Endometrial microvascular endothelial cells (primary cell): ENCODE results near the gene LGMN. TPM values are rescaled to one million over a fixed set of nuclear protein-coding genes. Genes with fewer than 3 reads are reported as not detected.

Experiments used
- in situ Hi-C: cut with HindIII; loops from 2 replicates; pipeline ENCODE4 v1.10.0; 2017; ENCODE audit warnings: low sequenced_read_pairs, low pct_unique_long_range_greater_than_20kb; ENCODE audit errors: inconsistent ontology term
- total RNA-seq: library from RNA; depleted of rRNA; stranded (reverse); fragments of >200 nt; gene quantifications from one replicate; pipeline ENCODE4 v1.2.3, GENCODE V29; 2015; ENCODE audit errors: inconsistent ontology term

The LGMN gene
- total RNA-seq, 1 donor from 2014 or later = 55.4 TPM

DNA sequence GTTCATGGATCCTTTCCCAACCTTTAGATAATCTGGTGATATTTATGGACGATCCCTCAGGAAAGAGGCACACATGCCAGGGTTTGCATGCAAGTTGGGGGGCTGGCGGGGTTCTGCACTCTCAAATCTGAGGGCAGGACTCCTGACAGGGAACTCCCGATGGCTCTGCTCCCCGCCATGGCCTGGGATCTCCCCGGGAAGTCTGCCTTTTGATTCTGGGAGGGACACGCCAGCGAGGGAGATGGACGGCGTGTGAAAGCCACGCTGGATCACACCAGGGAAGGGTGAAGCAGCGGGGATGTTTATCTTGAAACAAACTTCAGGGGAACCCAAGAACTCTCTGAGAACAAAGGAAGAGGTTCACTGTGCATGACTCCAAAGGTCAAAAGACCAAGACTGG lies 43.6 kb downstream of the LGMN start:
- in situ Hi-C loops = no loop called here

DNA sequence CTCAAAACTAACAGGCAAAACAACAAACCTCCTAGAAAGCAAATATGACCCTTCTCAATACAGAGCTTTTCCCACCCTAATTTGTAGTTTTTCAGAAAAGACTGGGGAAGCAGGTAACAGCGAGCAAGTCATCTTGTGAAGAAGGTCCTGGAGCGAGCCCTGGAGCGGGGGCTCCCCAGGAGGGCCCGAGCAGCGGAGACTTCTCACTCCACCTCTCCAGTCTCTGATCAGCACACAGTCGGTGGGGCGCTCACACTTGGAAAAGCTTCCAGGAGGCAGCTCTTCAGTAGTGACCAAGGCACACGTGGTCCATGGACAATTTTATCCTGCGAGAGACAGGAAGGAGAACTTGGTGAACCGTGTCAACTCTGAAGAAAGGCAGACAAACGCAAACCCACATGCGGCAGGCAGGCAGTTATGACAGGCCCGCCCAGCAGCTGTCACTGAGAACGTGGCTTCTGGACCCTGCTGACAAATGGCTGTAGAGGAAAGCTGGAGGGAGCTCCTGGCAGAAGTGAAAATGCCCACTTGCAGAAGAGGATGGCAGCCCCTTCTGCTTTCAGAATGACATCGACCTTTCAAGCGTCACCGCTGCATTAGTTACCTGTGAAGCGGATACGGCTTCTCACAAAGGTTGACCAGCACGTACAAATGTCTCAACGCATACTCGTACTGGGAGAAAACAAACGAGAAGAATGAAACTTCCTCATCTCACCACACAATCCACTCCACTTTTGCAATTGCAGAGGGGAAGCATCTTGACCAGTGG lies 44.2 kb downstream of the LGMN start:
- in situ Hi-C loops = no loop called here

- in situ Hi-C loops = no loop called here
Observed at GRCh38 chr14:92703516-92703915, 44.9 kb downstream of the LGMN start.

DNA sequence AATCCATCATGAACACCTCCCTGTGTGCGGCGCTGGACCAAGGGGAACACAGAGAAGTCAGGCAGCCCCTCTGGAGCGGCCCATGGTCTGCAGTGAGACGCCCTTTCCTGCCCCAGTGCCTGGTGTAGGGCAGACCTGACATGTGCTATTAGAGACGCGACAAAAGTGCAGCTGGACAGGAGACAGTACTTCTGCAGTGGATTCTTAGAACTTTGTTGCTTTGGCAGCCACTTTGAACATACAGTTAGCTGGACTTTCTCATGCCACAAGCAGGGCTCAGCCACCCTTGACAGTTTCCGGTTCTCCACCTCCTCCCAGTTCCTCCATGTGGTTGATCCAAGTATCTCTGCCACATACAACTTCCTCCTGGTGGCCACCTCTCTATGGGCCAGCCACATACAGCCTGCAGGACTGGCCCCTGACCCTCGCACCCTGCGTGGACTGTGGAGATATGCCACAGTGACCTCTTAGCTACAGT lies 45.9 kb downstream of the LGMN start:
- in situ Hi-C loops = no loop called here

DNA sequence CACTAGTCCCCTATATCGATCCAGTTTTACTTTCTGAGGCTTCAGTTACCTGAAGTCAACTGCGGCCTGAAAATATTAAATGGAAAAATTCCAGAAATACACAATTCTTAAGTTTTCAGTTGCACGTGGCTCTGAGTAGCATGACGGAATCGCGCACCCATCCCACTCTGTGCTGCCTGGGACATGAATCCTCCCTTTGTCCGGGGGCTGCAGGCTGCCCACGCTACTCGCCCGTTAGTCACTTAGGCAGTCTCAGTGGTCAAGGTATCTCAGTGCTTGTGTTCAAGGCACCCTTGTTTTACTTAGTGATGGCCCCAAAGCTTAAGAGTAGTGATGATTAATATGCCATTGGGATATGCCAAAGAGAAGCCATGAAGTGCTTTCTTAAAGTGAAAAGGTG lies 46.6 kb downstream of the LGMN start:
- in situ Hi-C loops = no loop called here

DNA sequence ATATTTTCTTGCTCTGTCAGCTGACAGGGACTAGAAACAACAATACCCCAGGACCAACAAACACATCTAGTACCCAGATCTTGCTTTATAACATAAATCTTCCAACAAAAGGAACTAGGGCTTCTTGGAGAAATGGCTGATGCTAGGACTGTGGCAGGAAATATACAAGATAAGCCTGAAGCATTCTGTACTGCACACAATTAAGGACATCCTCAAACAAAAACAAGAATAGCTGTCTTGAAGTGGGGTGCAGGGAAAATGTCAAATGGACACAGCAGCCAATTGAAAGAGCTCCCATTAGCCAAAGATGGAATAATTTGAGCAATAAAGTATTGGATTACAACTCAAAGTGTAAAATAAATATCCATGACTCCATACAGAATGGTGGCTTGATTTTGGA lies 50.0 kb downstream of the LGMN start:
- in situ Hi-C loops = no loop called here

DNA sequence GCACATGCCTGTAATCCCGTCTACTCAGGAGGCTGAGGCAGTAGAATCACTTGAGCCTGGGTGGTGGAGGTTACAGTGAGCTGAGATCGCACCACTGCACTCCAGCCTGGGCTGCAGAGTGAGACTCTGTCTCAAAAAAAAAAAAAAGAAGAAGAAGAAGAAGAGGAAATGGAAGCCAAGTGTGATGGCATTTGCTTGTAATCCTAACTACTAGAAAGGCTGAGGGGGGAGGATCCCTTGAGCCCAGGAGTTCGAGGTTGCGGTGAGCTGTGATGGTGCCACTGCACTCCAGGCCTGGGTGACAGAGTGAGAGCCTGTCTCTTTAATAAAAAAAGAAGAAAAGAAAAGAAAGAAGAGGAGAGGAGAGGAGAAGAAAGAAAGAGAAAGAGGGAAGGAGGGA lies 52.1 kb downstream of the LGMN start:
- in situ Hi-C loops = no loop called here

DNA sequence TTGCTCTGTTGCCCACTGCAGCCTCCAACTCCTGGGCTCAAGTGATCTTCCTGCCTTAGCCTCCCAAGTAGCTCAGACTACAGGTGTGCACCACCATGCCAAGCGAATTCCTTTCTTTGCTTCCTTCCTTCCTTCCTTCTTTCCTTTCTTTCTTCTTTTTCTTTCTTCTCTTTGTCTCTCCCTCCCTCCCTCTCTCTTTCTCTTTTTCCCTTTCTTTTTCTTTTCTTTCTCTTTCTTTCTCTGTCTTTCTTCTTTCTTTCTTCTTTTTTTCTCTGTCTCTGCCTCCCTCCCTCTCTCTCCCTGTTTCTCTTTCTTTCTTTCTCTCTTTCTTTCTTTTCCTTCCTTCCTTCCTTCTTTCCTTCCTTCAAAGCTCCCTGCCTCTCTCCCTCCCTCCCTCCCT lies 52.9 kb downstream of the LGMN start:
- in situ Hi-C loops = no loop called here

- in situ Hi-C loops = no loop called here
Observed at GRCh38 chr14:92694807-92695206, 53.6 kb downstream of the LGMN start.

GRCh38 chr14:92693998-92694795 lies 54.2 kb downstream of the LGMN start:
- in situ Hi-C loops = no loop called here

- in situ Hi-C loops = no loop called here
Observed at GRCh38 chr14:92692822-92693226, 55.6 kb downstream of the LGMN start.

GRCh38 chr14:92690171-92691011 lies 58.0 kb downstream of the LGMN start:
- in situ Hi-C loops = no loop called here

DNA sequence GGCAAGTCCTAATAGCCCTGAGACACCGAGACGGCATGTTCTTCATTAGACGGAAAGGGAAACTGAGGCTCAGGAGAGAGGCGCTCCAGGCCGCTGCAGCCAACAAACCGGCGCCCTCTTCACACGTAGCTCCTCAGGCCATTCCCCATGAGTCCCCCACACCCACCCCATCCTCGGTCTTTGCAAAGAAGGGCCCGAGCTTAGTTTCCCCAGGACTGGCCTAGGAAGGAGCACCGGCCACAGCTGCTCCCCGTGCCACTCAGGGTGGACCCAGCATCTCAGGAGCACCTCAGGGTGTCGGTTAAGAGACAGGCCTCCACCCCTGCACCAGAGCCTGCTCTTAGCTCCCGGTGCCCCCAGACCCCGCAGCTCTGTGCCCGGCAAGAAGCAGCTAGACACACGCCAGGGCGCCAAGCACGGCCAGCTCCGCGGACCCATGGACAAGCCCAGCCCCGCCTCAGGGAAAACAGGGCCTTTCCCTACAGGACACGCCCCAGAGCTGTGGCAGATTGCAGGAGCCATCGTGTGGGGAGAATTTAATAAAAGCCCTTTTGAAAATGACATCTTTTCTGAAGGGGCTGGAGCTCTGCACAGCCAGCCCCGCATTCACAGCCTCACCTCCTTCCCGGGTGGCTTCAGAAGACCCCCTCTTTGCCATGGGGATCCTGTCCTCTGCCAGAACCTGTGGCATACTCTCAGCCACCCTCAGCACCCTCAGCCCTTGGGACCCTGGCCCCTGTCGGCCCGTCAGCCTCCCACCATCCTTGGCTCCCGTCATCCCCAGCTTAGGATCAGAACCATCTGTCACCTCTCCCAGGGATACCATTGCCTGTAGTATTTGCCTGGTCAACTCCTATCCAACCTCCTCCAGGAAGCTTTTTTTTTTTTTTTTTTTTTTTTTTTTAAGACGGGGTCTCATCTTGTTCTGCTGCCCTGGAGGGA lies 59.7 kb downstream of the LGMN start:
- in situ Hi-C loops = no loop called here

- in situ Hi-C loops = no loop called here
Observed at GRCh38 chr14:92687681-92688433, 60.6 kb downstream of the LGMN start.

DNA sequence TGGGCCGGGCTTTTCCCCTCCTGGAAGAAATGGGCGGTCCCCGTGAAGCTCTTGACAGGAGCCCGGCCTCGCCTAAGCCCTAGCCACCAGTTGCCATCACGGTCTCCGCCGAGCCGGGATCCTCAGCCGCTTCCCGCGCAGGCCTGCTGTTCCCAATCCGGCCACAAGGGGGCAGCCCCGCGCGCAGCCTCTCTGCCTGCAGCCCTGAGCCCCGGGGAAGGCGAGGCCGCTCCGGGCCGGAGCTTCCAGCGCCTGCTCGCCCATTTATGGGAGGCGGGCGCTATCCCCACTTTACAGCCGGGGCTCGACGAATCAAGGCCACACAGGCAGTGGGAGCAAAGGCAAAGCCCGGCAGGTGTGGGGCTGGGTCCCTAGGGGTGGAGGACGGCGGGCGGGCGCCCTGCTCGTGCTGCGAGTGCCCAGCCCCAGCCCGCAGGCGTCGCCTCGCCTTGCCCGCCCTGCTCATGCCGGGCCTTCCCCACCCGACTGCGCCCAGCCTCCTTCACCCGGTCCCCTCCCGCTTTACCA lies 61.5 kb downstream of the LGMN start:
- in situ Hi-C loops = no loop called here

DNA sequence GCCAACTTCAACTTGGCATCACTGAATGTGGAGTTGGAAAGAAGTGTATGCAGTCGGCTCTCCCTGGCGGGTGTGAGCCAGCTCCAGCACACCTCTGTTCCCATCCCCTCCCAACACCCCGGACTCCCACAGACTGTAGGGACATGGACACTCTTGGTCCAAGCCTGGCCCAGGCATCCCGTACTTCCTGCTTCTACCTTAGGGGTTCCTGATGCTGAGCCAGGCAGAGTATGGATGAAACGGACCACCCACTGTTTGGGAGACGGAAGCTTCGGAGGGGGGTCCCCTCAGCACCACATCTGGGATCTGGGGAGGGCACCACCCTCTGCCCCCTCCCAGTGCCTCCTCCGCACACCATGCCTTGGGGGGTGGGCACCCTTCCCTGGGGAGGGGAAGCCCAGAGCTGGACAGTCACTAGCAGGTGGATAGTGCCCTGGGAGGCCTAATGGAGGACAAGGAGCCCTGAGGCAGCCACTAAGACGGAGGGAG lies 62.0 kb downstream of the LGMN start:
- in situ Hi-C loops = no loop called here

DNA sequence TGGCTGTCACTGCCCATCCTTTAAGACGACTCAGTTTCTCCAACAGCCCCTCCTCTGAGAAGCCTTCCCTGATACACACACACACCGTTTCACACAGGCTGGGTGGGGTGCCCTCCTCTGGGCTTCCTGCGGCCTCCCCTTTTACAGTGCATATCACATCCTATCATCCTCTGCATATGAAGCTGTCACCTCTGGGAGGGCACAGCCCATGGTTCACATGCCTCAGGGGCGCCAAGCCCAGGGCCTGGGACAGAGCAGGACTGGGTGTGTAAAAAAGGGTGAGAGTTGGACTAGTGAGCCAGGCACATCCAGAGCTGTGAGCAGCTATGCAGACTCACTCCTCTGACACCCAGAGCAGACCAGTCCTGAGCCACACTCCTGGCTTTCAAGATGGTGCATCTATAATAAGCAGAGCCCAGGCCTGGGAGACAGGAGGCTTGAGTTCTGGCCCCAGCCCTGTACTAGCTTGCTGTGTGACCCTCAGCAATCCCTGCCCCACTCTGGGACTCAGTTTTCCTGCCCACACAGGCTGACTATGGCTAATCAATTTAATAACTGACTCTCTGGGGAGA lies 62.6 kb downstream of the LGMN start:
- in situ Hi-C loops = no loop called here
